Left hindlimb (tissue), 1 donor: ENCODE data around the gene NFIA.

Experiments
- DNase-seq: peaks from one replicate; pipeline ENCODE4 v3.0.0-alpha.2; 2018

The NFIA gene

GRCh38 chr1:61477301-61477700, 394.9 kb downstream of the NFIA start:
- DNase-seq = no peak

- DNase-seq = no peak
Measured at GRCh38 chr1:61480273-61480935, 398.0 kb downstream of the NFIA start.

- DNase-seq = no peak
Measured at GRCh38 chr1:61481315-61481715, 399.0 kb downstream of the NFIA start.

- no peak for DNase-seq
Measured at GRCh38 chr1:61482170-61482734, 399.9 kb downstream of the NFIA start.

GRCh38 chr1:61486783-61487536, 404.6 kb downstream of the NFIA start:
- no peak for DNase-seq

- DNase-seq = peak; percentile 49
Measured at GRCh38 chr1:61487801-61488200, 405.4 kb downstream of the NFIA start.

GRCh38 chr1:61490924-61491323, 408.6 kb downstream of the NFIA start:
- DNase-seq = no peak

- DNase-seq = no peak
Measured at GRCh38 chr1:61491497-61491896, 409.1 kb downstream of the NFIA start.

GRCh38 chr1:61494000-61494399, 411.6 kb downstream of the NFIA start:
- DNase-seq = no peak

- no peak for DNase-seq
Measured at GRCh38 chr1:61496501-61496900, 414.1 kb downstream of the NFIA start.

- DNase-seq = no peak
Measured at GRCh38 chr1:61497013-61497412, 414.7 kb downstream of the NFIA start.

- DNase-seq = no peak
Measured at GRCh38 chr1:61498342-61498741, 416.0 kb downstream of the NFIA start.

- DNase-seq = no peak
Measured at GRCh38 chr1:61501971-61502916, 419.9 kb downstream of the NFIA start.

- DNase-seq = no peak
Measured at GRCh38 chr1:61504305-61504704, 421.9 kb downstream of the NFIA start.

GRCh38 chr1:61504852-61505390, 422.6 kb downstream of the NFIA start:
- no peak for DNase-seq

- no peak for DNase-seq
Measured at GRCh38 chr1:61506236-61506635, 423.9 kb downstream of the NFIA start.

- DNase-seq = no peak
Measured at GRCh38 chr1:61506944-61507500, 424.7 kb downstream of the NFIA start.
